B cell (primary cell): ENCODE data around the gene MAN2B1. TPM values are rescaled to one million over a fixed set of nuclear protein-coding genes. Genes with fewer than 3 reads are reported as not detected.
A peak's percentile ranks its signal among the peaks of the same experiment; 100 is the strongest.

Experiments
- ATAC-seq: fragments of 200-7000 bp; cut with Tn5 transposase; one replicate; pipeline ENCODE4 v1.10.0; 2021; ENCODE audit warnings: low read depth, mild to moderate bottlenecking, moderate number of reproducible peaks, moderate library complexity
- CTCF ChIA-PET: fragments of 350-600 bp; sonication (Branson Sonifier 250); formaldehyde crosslinking; loops from one replicate; lab custom pipeline; 2021; ENCODE audit warnings: antibody characterized with exemption, inconsistent platforms; lab: Charles Lee
- POLR2A ChIA-PET: fragments of 350-600 bp; sonication (Branson Sonifier 250); formaldehyde crosslinking; loops from one replicate; lab custom pipeline; 2021; ENCODE audit warnings: antibody characterized with exemption; lab: Charles Lee
- DNase-seq: peaks from one replicate; pipeline ENCODE4 v3.0.0; 2013
- H2AFZ ChIP-seq: 2 replicates; pipeline ENCODE4 v1.6.1; 2012; ENCODE audit warnings: mild to moderate bottlenecking, low read depth, low read length; ENCODE audit not compliant: insufficient read depth, poor library complexity, severe bottlenecking
- H3K27ac ChIP-seq, 2 donors: 1 replicate in 1 of 2; 2 replicates in 1 of 2; pipeline ENCODE4 v1.5.1; 2012 to 2013; ENCODE audit warnings: low read length in 2 of 2, mild to moderate bottlenecking in 2 of 2, moderate library complexity in 1 of 2
- H3K27me3 ChIP-seq, 4 experiments: fragments of 200-600 bp in 1 of 4; sonication (generic) in 1 of 4; replicated peaks in 1 of 4; 1 replicate in 2 of 4; 2 replicates in 2 of 4; pipeline versions ENCODE4 v1.6.1 to v1.7.0; 2013 to 2016; ENCODE audit warnings: low read length in 3 of 4, mild to moderate bottlenecking in 2 of 4, mixed read lengths in 1 of 4, moderate library complexity in 1 of 4; ENCODE audit not compliant: insufficient read depth in 4 of 4, control insufficient read depth in 3 of 4; ENCODE audit errors: control extremely low read depth in 1 of 4
- H3K36me3 ChIP-seq, 2 experiments: replicated peaks in 1 of 2; 1 replicate in 1 of 2; 2 replicates in 1 of 2; pipeline versions ENCODE4 v1.6.1 to v1.7.1; 2013; ENCODE audit warnings: low read length in 1 of 2; ENCODE audit not compliant: insufficient read depth in 2 of 2, control insufficient read depth in 1 of 2; ENCODE audit errors: control extremely low read depth in 1 of 2, extremely low read depth in 1 of 2
- H3K4me1 ChIP-seq, 2 donors: fragments of 200-600 bp in 1 of 2; sonication (generic) in 1 of 2; 1 replicate in 1 of 2; 2 replicates in 1 of 2; pipeline versions ENCODE4 v1.5.1 to v1.6.1; 2013 to 2017; ENCODE audit warnings: low read length in 2 of 2; ENCODE audit not compliant: control insufficient read depth in 2 of 2, insufficient read depth in 2 of 2
- H3K4me2 ChIP-seq: replicated peaks from 2 replicates; pipeline ENCODE3; 2012; ENCODE audit warnings: mild to moderate bottlenecking, low read depth, low read length; ENCODE audit not compliant: poor library complexity, severe bottlenecking
- H3K4me3 ChIP-seq, 5 experiments: fragments of 200-600 bp in 1 of 5; sonication (generic) in 1 of 5; 1 replicate in 3 of 5; 2 replicates in 2 of 5; pipeline versions ENCODE4 v1.5.1 to v1.7.0; 2011 to 2016; ENCODE audit warnings: low read length in 4 of 5, mild to moderate bottlenecking in 4 of 5, low read depth in 2 of 5, control low read depth in 1 of 5, moderate library complexity in 1 of 5; ENCODE audit not compliant: insufficient read depth in 1 of 5; ENCODE audit errors: control extremely low read depth in 1 of 5, extremely low read depth in 1 of 5
- H3K79me2 ChIP-seq: fragments of 200-600 bp; sonication (generic); one replicate; pipeline ENCODE4 v1.6.0; 2016; ENCODE audit warnings: low read length; ENCODE audit not compliant: control insufficient read depth, insufficient read depth
- H3K9ac ChIP-seq: fragments of 200-600 bp; sonication (generic); 2 replicates; pipeline ENCODE4 v1.6.1; 2017; ENCODE audit warnings: mild to moderate bottlenecking, low read length, moderate library complexity
- H3K9me3 ChIP-seq, 3 donors: one replicate each; pipeline versions ENCODE4 v1.6.1 to v1.7.1; 2013; ENCODE audit warnings: low read length in 2 of 3; ENCODE audit not compliant: control insufficient read depth in 2 of 3, insufficient read depth in 1 of 3; ENCODE audit errors: control extremely low read depth in 1 of 3
- H4K20me1 ChIP-seq: 2 replicates; pipeline ENCODE4 v1.6.0; 2012; ENCODE audit warnings: mild to moderate bottlenecking, low read length; ENCODE audit not compliant: insufficient read depth, control insufficient read depth, poor library complexity, severe bottlenecking
- H3K27ac Mint-ChIP-seq: one replicate; pipeline ENCODE4 v1.8.0; 2021; ENCODE audit warnings: mixed read lengths
- H3K27me3 Mint-ChIP-seq: one replicate; pipeline ENCODE4 v1.8.0; 2021; ENCODE audit warnings: mixed read lengths
- H3K4me1 Mint-ChIP-seq: one replicate; pipeline ENCODE4 v1.8.0; 2021; ENCODE audit warnings: mixed read lengths
- H3K4me3 Mint-ChIP-seq: one replicate; pipeline ENCODE4 v1.8.0; 2021; ENCODE audit warnings: mixed read lengths
- H3K9me3 Mint-ChIP-seq: one replicate; pipeline ENCODE4 v1.8.0; 2022; ENCODE audit warnings: mixed read lengths; ENCODE audit not compliant: insufficient read depth
- CTCF ChIP-seq: fragments of 200-600 bp; IDR thresholded peaks from one replicate; pipeline ENCODE4 v1.8.0; 2022; ENCODE audit warnings: antibody characterized with exemption, mild to moderate bottlenecking
- EZH2 ChIP-seq: IDR thresholded peaks from 2 replicates; pipeline ENCODE4 v1.6.1; 2012; ENCODE audit warnings: borderline replicate concordance, low read depth, mild to moderate bottlenecking, moderate library complexity, low read length; ENCODE audit not compliant: insufficient read depth, poor library complexity, severe bottlenecking
- WGBS: methylation state at CpG from one replicate; pipeline ENCODE4 v1.1.5; 2013; ENCODE audit warnings: missing lambda C conversion rate; ENCODE audit not compliant: insufficient coverage; 5-methylcytosine and 5-hydroxymethylcytosine counted together
- intact Hi-C: fragments of 100-400 bp; cut with micrococcal nuclease; formaldehyde crosslinking; loops from one replicate; pipeline ENCODE4 v1.10.0; 2022
- polyA plus RNA-seq: library from polyadenylated mRNA; depleted of rRNA; stranded (reverse); fragments of >200 nt; gene quantifications from 2 replicates; pipeline ENCODE4 v1.2.3, GENCODE V29; 2012
- total RNA-seq, 2 donors: library from RNA; stranded (reverse); fragments of 120-200 nt in 1 of 2; gene quantifications; 1 replicate in 1 of 2; 2 replicates in 1 of 2; pipeline versions ENCODE4 v1.2.3 to v1.2.4, GENCODE V29; 2013 to 2022

The MAN2B1 gene
- total and polyA plus RNA-seq, 2 donors (not counting 1 experiment from before 2014, with no cell fraction given), result 183 to 256 TPM

DNA sequence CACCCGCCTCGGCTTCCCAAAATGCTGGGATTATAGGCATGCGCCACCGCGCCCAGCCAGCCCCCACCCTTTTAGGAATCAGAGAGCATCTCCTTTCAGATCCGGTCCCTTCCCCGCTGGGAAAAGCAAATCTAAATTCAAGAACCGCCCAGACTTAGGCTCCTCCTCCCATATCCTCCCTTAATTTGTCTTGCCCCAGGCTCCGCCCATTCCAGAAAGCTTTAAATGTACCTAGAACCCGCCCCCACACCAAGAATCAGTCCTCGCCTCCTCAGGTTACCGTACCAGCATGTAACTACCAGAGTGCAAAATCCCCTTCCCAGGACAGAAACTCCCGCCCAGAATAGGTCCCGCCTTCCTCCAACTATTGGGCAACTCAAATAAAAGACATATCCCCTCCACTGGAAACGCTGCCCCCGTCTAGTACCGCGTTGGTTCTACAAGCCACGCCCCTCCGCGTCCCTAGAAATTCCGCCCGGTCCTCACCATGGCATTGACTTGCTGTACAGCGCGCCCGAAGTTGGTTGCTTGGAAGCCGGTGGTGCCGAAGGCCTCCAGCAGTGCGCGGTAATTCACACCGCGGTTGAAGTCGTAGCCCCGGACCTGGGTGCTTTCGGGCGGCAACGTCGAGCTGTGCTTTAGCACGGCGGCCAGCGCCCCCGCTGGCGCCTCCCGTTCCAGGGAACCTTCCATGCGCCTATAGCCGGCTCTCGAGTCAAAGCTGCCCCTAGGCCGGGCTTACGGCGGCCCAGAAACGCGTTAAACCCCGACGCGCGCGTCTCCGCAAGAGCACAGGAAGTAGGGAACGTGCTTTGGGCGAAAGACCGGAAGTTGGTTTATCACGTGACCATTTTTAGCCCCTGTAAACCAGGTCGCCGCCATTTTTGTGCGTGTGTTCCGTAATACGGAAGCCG is 14.8 kb upstream of the MAN2B1 start, which contains the start of gene DHPS:
Gene DHPS, minus strand, starts transcription at position 807 of the 914 bp plus-strand sequence. Its CDS starts 114 bp downstream, at position 693.
- peaks cover 9 to 16% of the 10 kb centered on the region in 2 donors for H3K4me1 ChIP-seq
- peaks cover 5 to 34% of the 10 kb centered on the region in 2 experiments for H3K36me3 ChIP-seq
- peaks cover 40% of the 10 kb centered on the region for H3K79me2 ChIP-seq
- H3K9me3 ChIP-seq, result no peaks in the 10 kb centered on the region
- peak within 1 kb of the TSS; percentile 73 to 90 (median 86) for H3K4me3 ChIP-seq
- no peaks in the 10 kb centered on the region for H3K27me3 ChIP-seq
- H3K4me2 ChIP-seq, result peak within 1 kb of the TSS; percentile 89
- H3K4me3 Mint-ChIP-seq, result peak within 1 kb of the TSS; percentile 93
- H3K27ac ChIP-seq, result peak within 1 kb of the TSS; percentile 89 to 95
- no peak for TF ChIP-seq CTCF
- no peak for TF ChIP-seq EZH2
- under 1% methylated on average over 68 of the region's 68 CpGs for WGBS
- no peaks in the 10 kb centered on the region for H3K9me3 Mint-ChIP-seq
- peaks cover 24% of the 10 kb centered on the region for H3K4me1 Mint-ChIP-seq
- H3K27me3 Mint-ChIP-seq, result no peaks in the 10 kb centered on the region
- H3K9ac ChIP-seq, result peak within 1 kb of the TSS; percentile 87
- ATAC-seq (peak; percentile 75), DNase-seq (peak; percentile 98)
- peaks cover 27% of the 10 kb centered on the region for H4K20me1 ChIP-seq
- intact Hi-C loops, result loop anchor here (1.0 kb wide), 4 partner anchors 12 to 53 kb away; partner anchors contain the start of genes FBXW9 and TRIR
- POLR2A ChIA-PET, result interaction anchor here (0.5 to 2.1 kb wide), 18 partner anchors 13 to 1254 kb away, joined by 3 to 16 read pairs (median 4); partner anchors contain the start of genes FBXW9, JUNB, MAN2B1 and TNPO2
- peak within 1 kb of the TSS; percentile 89 for H2AFZ ChIP-seq
- peak within 1 kb of the TSS; percentile 94 for H3K27ac Mint-ChIP-seq
- CTCF ChIA-PET, result interaction anchor here (0.7 to 1.4 kb wide), 15 partner anchors 9 to 191 kb away, joined by 3 to 6 read pairs (median 4); partner anchors contain the start of genes FBXW9 and TNPO2
